AG09319 (cell line): ENCODE results near the gene AGAP1.

Source experiments
- DNase-seq: peaks from one replicate; pipeline ENCODE4 v3.0.0-alpha.2; 2010; ENCODE audit warnings: low read depth; ENCODE audit errors: extremely low read depth
- TF ChIP-seq, protein P1 (sequence below): IDR thresholded peaks from 2 replicates; pipeline ENCODE4 v1.5.1; 2011; ENCODE audit warnings: low read depth, mild to moderate bottlenecking, inconsistent platforms, low read length, moderate library complexity

AGAP1 gene

DNA sequence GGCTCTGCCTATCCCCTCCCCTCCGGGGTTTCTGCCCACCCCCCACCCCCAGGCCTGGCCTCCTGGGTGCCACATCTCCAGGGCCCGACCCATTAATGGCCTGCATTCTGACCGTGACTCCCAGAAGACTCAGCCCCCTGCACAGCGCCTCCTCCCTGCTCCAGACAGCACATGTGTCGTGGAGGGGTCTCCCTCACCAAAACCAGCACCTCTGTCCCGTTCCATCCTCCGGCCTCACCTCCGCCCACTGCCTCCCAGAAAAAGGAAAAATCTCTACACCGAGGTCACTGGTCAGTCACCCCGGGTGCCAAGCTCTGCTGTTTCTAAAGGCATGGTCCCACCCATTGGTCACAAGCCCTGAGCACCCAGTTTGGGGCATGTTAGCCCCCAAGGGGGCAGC lies 609.1 kb downstream of the AGAP1 start:
- no peak for DNase-seq
- TF ChIP-seq, protein P1, sequence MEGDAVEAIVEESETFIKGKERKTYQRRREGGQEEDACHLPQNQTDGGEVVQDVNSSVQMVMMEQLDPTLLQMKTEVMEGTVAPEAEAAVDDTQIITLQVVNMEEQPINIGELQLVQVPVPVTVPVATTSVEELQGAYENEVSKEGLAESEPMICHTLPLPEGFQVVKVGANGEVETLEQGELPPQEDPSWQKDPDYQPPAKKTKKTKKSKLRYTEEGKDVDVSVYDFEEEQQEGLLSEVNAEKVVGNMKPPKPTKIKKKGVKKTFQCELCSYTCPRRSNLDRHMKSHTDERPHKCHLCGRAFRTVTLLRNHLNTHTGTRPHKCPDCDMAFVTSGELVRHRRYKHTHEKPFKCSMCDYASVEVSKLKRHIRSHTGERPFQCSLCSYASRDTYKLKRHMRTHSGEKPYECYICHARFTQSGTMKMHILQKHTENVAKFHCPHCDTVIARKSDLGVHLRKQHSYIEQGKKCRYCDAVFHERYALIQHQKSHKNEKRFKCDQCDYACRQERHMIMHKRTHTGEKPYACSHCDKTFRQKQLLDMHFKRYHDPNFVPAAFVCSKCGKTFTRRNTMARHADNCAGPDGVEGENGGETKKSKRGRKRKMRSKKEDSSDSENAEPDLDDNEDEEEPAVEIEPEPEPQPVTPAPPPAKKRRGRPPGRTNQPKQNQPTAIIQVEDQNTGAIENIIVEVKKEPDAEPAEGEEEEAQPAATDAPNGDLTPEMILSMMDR, result no peak

DNA sequence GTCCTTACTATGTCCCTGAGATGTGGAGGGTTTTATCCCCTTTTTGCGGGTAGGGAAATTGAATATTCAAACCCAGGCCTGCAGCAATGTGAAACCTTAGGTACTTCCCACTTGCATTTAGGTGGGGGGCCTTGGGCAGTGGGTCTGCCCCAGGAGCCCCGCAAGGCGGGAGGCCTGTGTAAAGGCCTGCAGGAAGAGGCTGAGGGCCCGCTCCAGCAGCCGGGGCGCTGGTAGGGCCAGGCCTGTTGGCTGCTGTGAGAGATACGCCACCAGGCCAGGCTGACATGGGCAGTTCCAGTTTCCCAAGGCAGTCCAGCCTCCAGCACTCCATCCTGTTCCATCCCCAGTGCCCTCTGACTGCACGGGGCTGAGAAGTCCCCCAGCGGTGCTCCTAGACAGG lies 610.1 kb downstream of the AGAP1 start:
- no peak for DNase-seq
- TF ChIP-seq, protein P1, result no peak

DNA sequence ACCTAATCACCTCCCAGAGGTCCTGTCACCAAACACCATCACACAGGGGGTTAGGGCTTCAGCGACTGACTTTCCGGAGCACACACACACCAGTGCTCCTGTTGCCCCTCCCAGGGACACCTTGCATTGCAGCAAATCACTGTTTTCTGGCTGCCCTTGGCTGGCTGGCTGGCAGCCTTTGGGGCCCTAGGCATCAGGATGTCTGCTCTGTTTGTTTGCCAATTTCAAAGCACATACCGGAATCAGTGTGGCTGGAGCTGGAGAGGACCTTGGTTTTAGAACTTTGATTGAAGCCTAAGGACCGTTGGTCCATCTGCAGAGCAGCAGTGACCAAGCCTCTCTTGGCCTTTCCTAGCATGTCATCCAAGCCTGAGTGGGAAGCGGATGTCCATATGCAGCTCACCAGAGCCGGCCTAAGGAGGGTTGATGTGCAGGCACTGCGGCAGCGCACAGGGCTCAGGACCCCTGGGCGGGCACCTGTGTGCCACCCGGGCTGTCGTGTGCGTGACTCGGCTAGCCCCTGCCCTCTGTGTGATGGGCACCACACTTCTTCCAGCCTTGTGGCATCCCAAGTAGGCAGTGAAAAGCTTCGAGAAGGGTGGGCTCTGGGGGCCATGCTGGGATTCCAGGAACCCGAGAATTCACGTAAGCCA lies 612.2 kb downstream of the AGAP1 start:
- no peak for DNase-seq
- TF ChIP-seq, protein P1, result no peak

DNA sequence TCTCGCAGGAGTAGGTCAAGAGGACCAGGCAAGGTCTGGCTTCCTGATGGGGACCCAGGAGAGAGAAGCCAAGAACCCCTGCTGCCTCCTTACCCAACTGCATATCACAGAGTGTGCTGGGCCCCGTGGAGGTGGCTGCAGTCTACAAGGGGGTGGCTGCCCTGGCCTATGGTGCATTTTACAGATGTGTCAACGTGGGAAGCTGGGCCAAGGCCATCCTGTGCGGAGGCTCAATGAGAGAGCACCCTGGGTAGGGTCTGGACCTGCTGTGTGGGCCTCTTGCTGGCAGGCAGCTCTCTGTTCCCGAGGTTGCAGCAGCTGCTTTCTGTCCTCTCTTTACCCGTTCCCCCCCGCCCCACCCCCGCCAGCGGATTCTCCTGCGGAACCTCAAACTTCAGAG lies 612.9 kb downstream of the AGAP1 start:
- TF ChIP-seq, protein P1, result no peak

DNA sequence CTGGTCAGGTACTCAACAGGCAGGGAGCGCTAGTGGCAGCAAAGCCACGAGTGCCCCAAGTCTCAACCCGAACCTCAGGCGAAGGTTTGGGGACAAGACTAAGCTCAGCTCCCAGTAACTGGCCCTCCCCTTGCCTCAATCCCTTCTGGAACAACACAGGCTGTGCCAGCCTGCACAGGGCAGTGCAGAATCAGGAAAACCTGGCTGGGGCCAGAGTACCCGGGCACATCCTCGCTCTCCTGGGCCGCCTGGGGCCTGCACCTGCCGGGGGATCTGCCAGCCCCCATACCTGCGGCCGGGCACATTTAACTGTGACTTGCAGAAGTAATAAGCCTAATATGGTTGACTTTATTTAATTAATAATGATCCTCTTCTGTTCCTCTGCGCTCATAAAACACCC lies 613.7 kb downstream of the AGAP1 start:
- no peak for DNase-seq
- TF ChIP-seq, protein P1, result no peak

More for the DNA sequence above, 612.9 kb downstream of the AGAP1 start:
- DNase-seq, result no peak

DNA sequence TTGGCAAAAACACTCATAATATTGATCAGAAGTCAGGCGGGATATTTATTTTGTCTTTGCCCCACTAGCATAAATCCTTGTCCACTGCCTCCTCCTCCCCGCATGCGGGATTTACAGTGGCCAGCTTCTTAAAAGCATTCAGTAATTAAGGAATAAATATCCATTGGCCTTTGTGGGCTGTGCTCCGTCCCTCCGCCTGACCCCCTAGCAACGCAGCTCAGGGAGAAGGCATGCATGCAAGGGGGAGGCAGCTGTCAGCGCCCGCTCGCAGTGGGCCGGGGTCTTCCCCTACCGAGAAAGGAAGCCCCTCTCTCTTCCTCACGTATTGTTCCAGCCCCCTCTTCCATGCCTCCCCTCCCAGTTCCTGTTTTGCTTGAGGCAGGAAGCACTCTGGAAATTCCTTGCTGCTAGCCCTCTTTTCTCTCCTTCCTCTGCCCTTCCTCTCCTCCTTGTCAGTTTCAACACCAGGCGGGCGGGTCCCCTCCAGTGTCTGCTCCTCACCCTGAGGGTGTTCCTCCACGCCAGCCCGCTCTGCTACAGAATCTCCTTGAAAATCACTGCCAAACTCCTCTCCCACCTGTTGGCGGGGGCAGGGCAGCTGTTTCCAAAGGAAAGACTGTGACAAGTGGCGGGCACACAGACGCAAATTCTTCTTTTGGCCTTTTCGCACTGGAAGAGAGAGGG lies 614.2 kb downstream of the AGAP1 start:
- DNase-seq, result no peak
- TF ChIP-seq, protein P1, result no peak

DNA sequence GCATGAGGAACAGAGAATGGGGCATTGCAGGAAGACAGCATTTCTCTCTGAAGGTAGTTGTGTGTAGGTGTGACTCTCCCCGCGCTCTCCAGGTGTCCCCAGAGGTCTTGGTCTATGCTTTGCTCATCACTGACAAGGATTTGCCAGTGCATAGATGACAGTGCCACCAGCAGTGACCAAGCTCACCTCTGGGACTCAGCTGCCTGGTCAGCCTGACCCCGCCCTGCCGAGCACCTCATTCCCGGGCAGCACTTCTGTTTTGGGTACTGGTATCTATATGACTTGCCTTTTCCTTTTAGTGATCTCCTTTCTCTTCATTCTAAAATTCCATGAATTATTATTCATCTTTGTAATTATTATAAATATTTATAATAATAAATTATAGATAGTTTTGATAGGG lies 615.2 kb downstream of the AGAP1 start:
- TF ChIP-seq, protein P1, result no peak
- no peak for DNase-seq
